ENCODE data around the gene KAT14. TPM values are rescaled to one million over a fixed set of nuclear protein-coding genes. Genes with fewer than 3 reads are reported as not detected.
"Not testable (repeated sequence)": the region's sequence is repeated elsewhere in the genome, so short reads cannot be mapped to it uniquely, and the experiment has no call there.

KAT14 gene
- total RNA-seq, 2 donors from 2014 or later, result 11.5 to 12.6 TPM

DNA sequence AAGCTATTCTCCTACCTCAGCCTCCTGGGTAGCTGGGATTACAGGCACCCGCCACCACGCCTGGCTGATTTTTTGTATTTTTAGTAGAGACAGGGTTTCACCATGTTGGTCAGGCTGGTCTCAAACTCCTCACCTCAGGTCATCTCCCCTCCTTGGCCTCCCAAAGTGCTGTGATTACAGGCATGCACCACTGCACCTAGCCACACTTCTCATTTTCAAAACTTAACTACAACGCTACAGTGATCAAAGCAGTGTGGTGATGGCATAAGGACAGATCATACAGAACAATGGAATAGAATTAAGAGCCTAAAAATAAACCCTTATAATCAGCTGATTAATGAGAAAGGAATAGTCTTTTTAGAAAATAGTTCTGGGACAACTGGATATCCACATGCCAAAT lies 66.0 kb downstream of the KAT14 start:
- H3K36me3 Mint-ChIP-seq (ENCODE audit: low read depth); ATAC-seq; H3K9me3 ChIP-seq (ENCODE audit: control insufficient read depth, low read length, poor library complexity, severe bottlenecking); H3K27me3 Mint-ChIP-seq; DNase-seq; H3K4me1 Mint-ChIP-seq; H3K27ac Mint-ChIP-seq; H3K4me3 Mint-ChIP-seq: not testable (repeated sequence)

DNA sequence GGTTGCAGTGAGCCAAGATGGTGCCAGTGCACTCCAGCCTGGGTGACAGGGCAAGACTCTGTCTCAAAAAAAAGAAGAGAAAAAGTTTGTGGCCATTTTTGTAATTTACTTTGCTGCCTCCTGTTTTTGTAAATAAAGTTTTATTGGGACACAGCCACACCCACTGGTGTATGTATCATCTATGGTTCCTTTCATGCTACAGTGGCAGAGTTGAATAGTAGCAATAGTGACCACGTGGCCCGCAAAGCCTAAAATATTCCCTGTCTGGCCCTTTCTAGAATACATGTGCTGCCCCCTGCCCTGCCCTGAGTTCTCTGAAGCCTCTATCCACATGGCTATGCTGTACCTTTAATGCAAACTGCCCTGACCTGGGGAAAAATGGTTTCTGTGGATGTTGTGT lies 75.3 kb downstream of the KAT14 start:
- Mint-ChIP-seq H3K27me3 (no peaks in the 10 kb centered on the region), H3K36me3 (ENCODE audit: low read depth) (no peaks in the 10 kb centered on the region), H3K4me3 (no peak overlapping the region), H3K27ac (no peak overlapping the region), H3K4me1 (no peaks in the 10 kb centered on the region)
- no peaks in the 10 kb centered on the region for H3K9me3 ChIP-seq (ENCODE audit: control insufficient read depth, low read length, poor library complexity, severe bottlenecking)
- ATAC-seq (no peak), DNase-seq (no peak)

DNA sequence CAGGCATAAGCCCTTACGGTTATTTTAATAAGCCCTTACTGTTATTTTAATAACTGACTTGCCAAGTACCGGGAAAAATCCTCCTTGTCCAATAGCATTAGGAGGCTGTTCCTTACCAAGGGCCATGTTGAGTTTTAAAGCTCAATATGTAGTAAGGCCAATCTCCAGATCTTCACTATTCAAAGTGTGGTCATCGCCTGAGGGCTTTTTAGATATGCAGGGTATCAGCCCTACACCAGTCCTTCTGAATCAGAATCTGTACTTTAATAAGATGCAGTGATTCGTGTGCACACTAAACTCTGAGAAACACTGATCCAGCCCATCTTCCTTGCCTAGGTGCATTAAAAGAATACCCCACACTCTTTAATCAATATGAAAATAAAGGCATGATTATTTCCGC lies 77.9 kb downstream of the KAT14 start:
- H3K9me3 ChIP-seq (ENCODE audit: control insufficient read depth, low read length, poor library complexity, severe bottlenecking), result no peaks in the 10 kb centered on the region
- no peak overlapping the region for H3K27ac Mint-ChIP-seq
- peaks cover 21% of the 10 kb centered on the region for H3K27me3 Mint-ChIP-seq
- no peak for ATAC-seq
- DNase-seq, result no peak
- H3K4me1 Mint-ChIP-seq, result no peaks in the 10 kb centered on the region
- H3K36me3 Mint-ChIP-seq (ENCODE audit: low read depth), result no peaks in the 10 kb centered on the region
- no peak overlapping the region for H3K4me3 Mint-ChIP-seq

DNA sequence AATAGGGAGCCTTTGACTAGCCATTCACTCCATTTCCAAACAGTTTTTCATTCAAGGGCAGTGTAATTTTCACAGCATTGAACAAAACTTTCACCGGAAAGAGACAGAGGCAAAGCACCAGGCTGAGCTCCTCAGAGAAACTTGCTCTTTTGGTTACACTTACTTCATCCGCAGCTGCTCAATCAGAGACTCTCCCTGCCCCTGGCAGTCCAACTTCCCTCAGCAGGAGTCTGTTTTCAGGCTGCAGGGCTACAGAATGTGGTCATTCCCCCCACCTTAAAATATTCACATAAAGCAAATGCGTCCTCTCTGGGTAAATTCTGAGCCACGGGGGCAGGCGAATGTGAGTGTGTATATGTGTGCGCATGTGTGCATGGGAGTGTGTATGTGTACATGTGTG lies 80.6 kb downstream of the KAT14 start:
- no peak for ATAC-seq
- H3K4me3 Mint-ChIP-seq, result no peak overlapping the region
- peaks cover 39% of the 10 kb centered on the region for H3K27me3 Mint-ChIP-seq
- no peak overlapping the region for H3K27ac Mint-ChIP-seq
- H3K4me1 Mint-ChIP-seq, result no peaks in the 10 kb centered on the region
- DNase-seq, result no peak
- no peaks in the 10 kb centered on the region for H3K9me3 ChIP-seq (ENCODE audit: control insufficient read depth, low read length, poor library complexity, severe bottlenecking)
- no peaks in the 10 kb centered on the region for H3K36me3 Mint-ChIP-seq (ENCODE audit: low read depth)

DNA sequence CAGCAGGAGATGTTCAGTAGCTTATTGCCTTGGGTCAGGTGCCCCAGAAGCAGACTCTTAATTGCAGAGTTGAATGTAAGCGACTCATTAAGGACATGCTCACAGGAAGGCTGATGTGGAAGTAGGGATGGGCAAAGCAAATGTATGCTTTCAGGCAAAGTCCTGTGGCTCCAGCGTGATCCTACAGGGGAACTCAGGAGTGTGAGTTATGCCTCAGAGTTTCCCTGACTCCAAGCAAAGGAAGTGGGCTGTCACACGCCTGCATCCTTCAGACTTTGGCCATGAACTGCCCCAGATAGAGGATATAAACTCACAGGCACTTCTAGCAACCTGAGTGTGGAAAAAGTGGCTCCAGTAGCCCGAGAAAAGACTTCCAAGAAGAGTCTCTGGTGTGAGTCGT lies 85.7 kb downstream of the KAT14 start:
- H3K9me3 ChIP-seq (ENCODE audit: control insufficient read depth, low read length, poor library complexity, severe bottlenecking), result no peaks in the 10 kb centered on the region
- Mint-ChIP-seq H3K36me3 (ENCODE audit: low read depth) (no peaks in the 10 kb centered on the region), H3K27ac (no peak overlapping the region), H3K27me3 (peaks cover 61% of the 10 kb centered on the region), H3K4me1 (no peaks in the 10 kb centered on the region), H3K4me3 (no peak overlapping the region)
- DNase-seq (no peak), ATAC-seq (no peak)

DNA sequence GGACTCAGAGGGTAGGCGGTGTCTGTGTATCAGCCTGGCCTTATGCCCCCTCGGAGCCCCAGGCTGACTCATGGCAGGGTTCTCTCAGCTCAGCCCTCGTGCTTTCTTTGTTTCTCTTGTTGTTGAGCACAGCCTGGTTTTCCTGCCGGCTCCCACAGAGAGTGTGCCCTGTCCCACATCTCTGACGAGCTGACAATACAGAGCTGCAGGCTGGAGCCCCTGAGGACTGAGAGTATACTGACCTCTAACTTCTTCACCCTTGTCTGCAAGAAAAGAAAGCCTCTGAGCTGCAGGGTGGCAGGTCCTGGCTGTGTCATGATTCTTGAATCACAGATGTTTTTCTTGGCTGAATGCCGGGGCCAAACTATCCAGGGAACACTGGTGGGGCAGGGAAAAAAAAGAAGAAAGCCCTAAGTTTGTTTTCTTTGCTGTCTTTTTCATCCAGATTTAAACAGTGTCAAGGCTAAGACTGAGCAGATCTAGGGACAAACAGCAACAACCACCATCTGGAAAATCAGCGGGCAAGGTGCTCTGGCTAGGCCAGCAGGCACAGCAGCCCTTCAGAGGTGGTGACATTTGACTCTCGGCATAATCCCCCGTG lies 87.4 kb downstream of the KAT14 start:
- no peak overlapping the region for H3K4me3 Mint-ChIP-seq
- no peaks in the 10 kb centered on the region for H3K9me3 ChIP-seq (ENCODE audit: control insufficient read depth, low read length, poor library complexity, severe bottlenecking)
- DNase-seq, result no peak
- no peak overlapping the region for H3K27ac Mint-ChIP-seq
- H3K4me1 Mint-ChIP-seq, result no peaks in the 10 kb centered on the region
- peaks cover 46% of the 10 kb centered on the region for H3K27me3 Mint-ChIP-seq
- H3K36me3 Mint-ChIP-seq (ENCODE audit: low read depth), result no peaks in the 10 kb centered on the region
- ATAC-seq, result no peak

DNA sequence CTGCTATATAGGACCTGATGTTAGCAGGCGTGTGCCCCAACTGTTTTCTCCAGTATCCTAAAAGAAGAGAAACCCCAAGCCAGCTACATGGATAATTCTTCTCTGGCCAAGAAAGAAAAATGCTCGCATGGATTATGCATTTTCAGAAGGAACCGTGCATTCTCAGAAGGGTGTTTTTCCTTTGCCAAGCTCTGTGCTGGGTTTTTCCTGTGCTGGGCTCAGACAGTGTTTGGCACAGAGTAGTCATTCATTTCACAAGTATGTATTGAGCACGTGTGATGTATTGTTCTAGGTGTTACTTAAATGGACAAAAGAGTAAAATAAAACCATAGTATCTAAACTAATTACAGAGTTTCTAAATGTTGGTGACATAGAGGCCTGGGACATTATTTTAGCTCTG lies 88.0 kb downstream of the KAT14 start:
- Mint-ChIP-seq H3K27me3 (peaks cover 41% of the 10 kb centered on the region), H3K36me3 (ENCODE audit: low read depth) (no peaks in the 10 kb centered on the region), H3K27ac (no peak overlapping the region), H3K4me3 (no peak overlapping the region), H3K4me1 (no peaks in the 10 kb centered on the region)
- ATAC-seq, result no peak
- no peaks in the 10 kb centered on the region for H3K9me3 ChIP-seq (ENCODE audit: control insufficient read depth, low read length, poor library complexity, severe bottlenecking)
- no peak for DNase-seq

DNA sequence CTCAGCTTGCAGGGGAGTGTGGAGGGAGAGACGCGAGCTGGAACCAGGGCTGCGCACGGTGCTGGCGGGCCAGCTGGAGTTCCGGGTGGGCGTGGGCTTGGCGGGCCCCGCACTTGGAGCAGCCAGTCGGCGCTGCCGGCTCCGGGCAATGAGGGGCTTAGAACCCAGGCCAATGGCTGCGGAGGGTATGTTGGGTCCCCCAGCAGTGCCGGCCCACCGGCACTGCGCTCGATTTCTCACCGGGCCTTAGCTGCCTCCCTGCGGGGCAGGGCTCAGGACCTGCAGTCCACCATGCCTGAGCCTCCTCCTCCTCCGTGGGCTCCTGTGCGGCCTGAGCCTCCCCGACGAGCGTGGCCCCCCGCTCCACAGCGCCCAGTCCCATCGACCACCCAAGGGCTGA lies 89.1 kb downstream of the KAT14 start:
- not testable (repeated sequence) for H3K9me3 ChIP-seq (ENCODE audit: control insufficient read depth, low read length, poor library complexity, severe bottlenecking); DNase-seq; ATAC-seq; H3K4me3 Mint-ChIP-seq; H3K4me1 Mint-ChIP-seq; H3K27ac Mint-ChIP-seq; H3K36me3 Mint-ChIP-seq (ENCODE audit: low read depth)
- peaks cover 30% of the 10 kb centered on the region for H3K27me3 Mint-ChIP-seq

DNA sequence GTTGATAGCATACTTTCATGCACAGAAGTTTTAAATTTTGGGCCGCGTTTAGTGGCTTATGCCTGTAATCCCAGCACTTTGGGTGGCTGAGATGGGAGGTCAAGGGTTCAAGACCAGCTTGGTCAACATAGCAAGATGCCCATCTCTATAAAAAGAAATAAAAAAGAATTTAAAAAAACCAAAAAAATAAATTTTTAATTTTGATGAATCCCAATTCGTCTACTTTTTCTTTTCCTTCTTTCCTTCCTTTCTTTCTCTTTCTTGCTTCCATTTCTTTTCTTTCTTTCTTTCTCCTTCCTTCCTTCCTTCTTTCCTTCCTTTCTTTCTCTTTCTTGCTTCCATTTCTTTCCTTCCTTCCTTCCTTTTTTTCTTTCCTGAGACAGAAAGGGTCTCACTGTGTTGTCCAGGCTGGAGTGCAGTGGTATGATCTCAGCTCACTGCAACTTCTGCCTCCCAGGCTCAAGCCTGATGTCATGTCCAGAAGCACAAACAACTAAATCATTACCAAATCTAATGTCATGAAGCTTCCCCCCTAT lies 95.8 kb downstream of the KAT14 start:
- no peaks in the 10 kb centered on the region for H3K9me3 ChIP-seq (ENCODE audit: control insufficient read depth, low read length, poor library complexity, severe bottlenecking)
- peaks cover 10% of the 10 kb centered on the region for H3K27me3 Mint-ChIP-seq
- ATAC-seq (no peak), DNase-seq (no peak)
- H3K4me3 Mint-ChIP-seq, result no peak overlapping the region
- H3K36me3 Mint-ChIP-seq (ENCODE audit: low read depth), result no peaks in the 10 kb centered on the region
- no peaks in the 10 kb centered on the region for H3K4me1 Mint-ChIP-seq
- no peak overlapping the region for H3K27ac Mint-ChIP-seq

Other genes with a start within 250 kb of the KAT14 start
- gene SNX5, start 169.1 kb upstream of the KAT14 start, total RNA-seq, result 10 to 100 TPM; 63.8 to 71.5 TPM
- gene MGME1, start 168.8 kb upstream of the KAT14 start, total RNA-seq, result 10 to 100 TPM; 10.6 to 10.9 TPM
- not detected for gene OVOL2, start 79.9 kb upstream of the KAT14 start, total RNA-seq
- gene PET117, start within 50 bp of the KAT14 start, total RNA-seq, result 10 to 100 TPM; 10.5 to 11.5 TPM
- 1 to 10 TPM; 5.9 to 7.8 TPM for gene ZNF133, start 150.7 kb downstream of the KAT14 start, total RNA-seq